Gastrocnemius medialis (tissue), 4 donors: ENCODE results near the gene BBS9.

ENCODE experiments used
- POLR2A ChIP-seq, 2 donors: fragments of 450-650 bp; IDR thresholded peaks; one replicate each; pipeline ENCODE4 v1.6.1; 2017; ENCODE audit warnings: antibody characterized with exemption in 2 of 2, mild to moderate bottlenecking in 2 of 2, moderate library complexity in 2 of 2
- TF ChIP-seq, protein P1 (sequence below), 5 experiments: fragments of 450-650 bp in 3 of 5; fragments of 200-600 bp in 2 of 5; sonication (generic) in 2 of 5; IDR thresholded peaks in 4 of 5; conservative IDR thresholded peaks in 1 of 5; 1 replicate in 4 of 5; 2 replicates in 1 of 5; pipeline ENCODE4 v1.5.1; 2016 to 2019; ENCODE audit warnings: antibody characterized with exemption in 5 of 5, mild to moderate bottlenecking in 3 of 5, moderate library complexity in 3 of 5

DNA sequence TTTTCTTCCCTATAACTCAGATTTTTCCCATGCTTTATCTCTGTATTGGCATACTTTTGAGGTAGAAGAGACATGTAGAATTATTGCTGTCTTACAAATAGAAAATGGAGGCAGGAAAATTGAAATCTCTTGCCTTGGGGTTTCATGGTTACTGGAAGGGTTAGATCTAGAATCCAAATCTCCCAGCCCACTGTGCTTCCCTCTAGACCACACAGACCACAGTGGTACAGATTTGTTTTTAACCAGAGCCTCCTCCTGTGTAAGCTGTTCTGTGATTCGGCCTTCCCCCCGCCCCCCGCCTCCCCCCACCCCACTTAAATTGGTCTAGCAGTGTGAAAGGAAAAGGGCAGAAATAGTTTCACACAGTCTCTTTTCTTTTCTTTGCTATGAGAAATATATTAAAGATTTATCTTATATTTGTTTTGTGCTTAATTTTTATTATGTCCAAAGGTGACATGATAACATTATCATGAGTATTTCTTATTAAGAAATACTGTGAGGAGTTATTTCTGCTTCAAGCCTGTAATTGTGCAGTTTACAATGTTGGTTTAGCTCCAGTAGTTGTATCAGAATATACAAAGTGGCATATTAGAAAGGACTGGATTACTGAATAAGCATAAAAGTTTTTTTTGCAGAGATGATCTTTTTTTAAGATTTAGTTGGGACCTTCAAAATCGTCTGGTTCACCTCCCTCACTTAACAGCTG is 407.2 kb downstream of the BBS9 start:
- TF ChIP-seq, protein P1, sequence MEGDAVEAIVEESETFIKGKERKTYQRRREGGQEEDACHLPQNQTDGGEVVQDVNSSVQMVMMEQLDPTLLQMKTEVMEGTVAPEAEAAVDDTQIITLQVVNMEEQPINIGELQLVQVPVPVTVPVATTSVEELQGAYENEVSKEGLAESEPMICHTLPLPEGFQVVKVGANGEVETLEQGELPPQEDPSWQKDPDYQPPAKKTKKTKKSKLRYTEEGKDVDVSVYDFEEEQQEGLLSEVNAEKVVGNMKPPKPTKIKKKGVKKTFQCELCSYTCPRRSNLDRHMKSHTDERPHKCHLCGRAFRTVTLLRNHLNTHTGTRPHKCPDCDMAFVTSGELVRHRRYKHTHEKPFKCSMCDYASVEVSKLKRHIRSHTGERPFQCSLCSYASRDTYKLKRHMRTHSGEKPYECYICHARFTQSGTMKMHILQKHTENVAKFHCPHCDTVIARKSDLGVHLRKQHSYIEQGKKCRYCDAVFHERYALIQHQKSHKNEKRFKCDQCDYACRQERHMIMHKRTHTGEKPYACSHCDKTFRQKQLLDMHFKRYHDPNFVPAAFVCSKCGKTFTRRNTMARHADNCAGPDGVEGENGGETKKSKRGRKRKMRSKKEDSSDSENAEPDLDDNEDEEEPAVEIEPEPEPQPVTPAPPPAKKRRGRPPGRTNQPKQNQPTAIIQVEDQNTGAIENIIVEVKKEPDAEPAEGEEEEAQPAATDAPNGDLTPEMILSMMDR (IDR thresholded peaks at IDR 0.05 in 4 of 5, conservative IDR thresholded peaks at IDR 0.05 in 1 of 5), result no peak
- no peak for TF ChIP-seq POLR2A (IDR thresholded peaks at IDR 0.05)
